Measurements from ENCODE around the gene TCERG1. TPM values are rescaled to one million over a fixed set of nuclear protein-coding genes. Genes with fewer than 3 reads are reported as not detected.

TCERG1 gene
- total RNA-seq, 1 experiment from 2014 or later = 83.5 TPM

DNA sequence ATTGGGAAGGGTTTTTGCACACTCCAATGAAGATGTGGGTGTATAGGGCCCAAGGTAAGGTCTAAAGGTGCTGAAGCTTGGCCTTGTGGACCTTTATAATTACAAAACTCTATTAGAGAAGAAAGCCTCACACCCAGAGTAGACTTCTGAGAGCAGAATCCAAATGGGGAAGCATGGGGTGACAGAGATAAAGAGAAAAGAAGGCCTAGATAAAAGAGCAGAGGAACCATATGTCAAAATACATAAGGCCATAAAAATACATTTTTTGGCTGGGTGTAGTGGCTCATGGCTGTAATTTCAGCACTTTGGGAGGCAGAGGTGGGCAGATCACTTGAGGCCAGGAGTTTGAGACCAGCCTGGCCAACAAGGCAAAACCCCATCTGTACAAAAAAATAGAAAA is 27.4 kb upstream of the TCERG1 start:
- RAD21 ChIA-PET (ENCODE audit: low non-redundant PET in 1 of 2, low total read pairs in 2 of 2, uncharacterized antibody in 2 of 2, unreplicated experiment in 2 of 2) = no interaction called here
- no peak for ATAC-seq
- no peak for TF ChIP-seq YY1 (IDR thresholded peaks at IDR 0.05; ENCODE audit: extremely low read depth, insufficient replicate concordance, low read depth, low read length)
- TF ChIP-seq SRF (IDR thresholded peaks at IDR 0.05; ENCODE audit: low read depth) = no peak
- TF ChIP-seq POLR2AphosphoS5 (IDR thresholded peaks at IDR 0.05; ENCODE audit: low read depth, low read length) = no peak
- TF ChIP-seq, protein P1, sequence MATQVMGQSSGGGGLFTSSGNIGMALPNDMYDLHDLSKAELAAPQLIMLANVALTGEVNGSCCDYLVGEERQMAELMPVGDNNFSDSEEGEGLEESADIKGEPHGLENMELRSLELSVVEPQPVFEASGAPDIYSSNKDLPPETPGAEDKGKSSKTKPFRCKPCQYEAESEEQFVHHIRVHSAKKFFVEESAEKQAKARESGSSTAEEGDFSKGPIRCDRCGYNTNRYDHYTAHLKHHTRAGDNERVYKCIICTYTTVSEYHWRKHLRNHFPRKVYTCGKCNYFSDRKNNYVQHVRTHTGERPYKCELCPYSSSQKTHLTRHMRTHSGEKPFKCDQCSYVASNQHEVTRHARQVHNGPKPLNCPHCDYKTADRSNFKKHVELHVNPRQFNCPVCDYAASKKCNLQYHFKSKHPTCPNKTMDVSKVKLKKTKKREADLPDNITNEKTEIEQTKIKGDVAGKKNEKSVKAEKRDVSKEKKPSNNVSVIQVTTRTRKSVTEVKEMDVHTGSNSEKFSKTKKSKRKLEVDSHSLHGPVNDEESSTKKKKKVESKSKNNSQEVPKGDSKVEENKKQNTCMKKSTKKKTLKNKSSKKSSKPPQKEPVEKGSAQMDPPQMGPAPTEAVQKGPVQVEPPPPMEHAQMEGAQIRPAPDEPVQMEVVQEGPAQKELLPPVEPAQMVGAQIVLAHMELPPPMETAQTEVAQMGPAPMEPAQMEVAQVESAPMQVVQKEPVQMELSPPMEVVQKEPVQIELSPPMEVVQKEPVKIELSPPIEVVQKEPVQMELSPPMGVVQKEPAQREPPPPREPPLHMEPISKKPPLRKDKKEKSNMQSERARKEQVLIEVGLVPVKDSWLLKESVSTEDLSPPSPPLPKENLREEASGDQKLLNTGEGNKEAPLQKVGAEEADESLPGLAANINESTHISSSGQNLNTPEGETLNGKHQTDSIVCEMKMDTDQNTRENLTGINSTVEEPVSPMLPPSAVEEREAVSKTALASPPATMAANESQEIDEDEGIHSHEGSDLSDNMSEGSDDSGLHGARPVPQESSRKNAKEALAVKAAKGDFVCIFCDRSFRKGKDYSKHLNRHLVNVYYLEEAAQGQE (IDR thresholded peaks at IDR 0.05; ENCODE audit: low read depth) = no peak
- TF ChIP-seq, protein P2, sequence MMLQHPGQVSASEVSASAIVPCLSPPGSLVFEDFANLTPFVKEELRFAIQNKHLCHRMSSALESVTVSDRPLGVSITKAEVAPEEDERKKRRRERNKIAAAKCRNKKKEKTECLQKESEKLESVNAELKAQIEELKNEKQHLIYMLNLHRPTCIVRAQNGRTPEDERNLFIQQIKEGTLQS (IDR thresholded peaks at IDR 0.05) = no peak
- TF ChIP-seq SP1 (IDR thresholded peaks at IDR 0.05; ENCODE audit: low read depth) = no peak
- TF ChIP-seq RAD21 (IDR thresholded peaks at IDR 0.05; ENCODE audit: low read depth) = no peak
- TF ChIP-seq EGR1 (IDR thresholded peaks at IDR 0.05; ENCODE audit: low read depth) = no peak
- no peak for TF ChIP-seq EZH2phosphoT487 (IDR thresholded peaks at IDR 0.05; ENCODE audit: borderline replicate concordance)
- no peak for TF ChIP-seq ELF1 (IDR thresholded peaks at IDR 0.05; ENCODE audit: borderline replicate concordance, low read depth)
- TF ChIP-seq, protein P3, sequence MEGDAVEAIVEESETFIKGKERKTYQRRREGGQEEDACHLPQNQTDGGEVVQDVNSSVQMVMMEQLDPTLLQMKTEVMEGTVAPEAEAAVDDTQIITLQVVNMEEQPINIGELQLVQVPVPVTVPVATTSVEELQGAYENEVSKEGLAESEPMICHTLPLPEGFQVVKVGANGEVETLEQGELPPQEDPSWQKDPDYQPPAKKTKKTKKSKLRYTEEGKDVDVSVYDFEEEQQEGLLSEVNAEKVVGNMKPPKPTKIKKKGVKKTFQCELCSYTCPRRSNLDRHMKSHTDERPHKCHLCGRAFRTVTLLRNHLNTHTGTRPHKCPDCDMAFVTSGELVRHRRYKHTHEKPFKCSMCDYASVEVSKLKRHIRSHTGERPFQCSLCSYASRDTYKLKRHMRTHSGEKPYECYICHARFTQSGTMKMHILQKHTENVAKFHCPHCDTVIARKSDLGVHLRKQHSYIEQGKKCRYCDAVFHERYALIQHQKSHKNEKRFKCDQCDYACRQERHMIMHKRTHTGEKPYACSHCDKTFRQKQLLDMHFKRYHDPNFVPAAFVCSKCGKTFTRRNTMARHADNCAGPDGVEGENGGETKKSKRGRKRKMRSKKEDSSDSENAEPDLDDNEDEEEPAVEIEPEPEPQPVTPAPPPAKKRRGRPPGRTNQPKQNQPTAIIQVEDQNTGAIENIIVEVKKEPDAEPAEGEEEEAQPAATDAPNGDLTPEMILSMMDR (IDR thresholded peaks at IDR 0.05 in 2 of 3, conservative IDR thresholded peaks at IDR 0.05 in 1 of 3; ENCODE audit: borderline replicate concordance in 1 of 3, insufficient read depth in 1 of 3, low read depth in 2 of 3, low read length in 2 of 3) = no peak
- DNase-seq (ENCODE audit: low read depth, low spot score) = no peak
- Histone ChIP-seq H3K36me3 (ENCODE audit: control insufficient read depth in 1 of 2, insufficient read depth in 2 of 2, low read length in 2 of 2) (no peaks in the 10 kb centered on the region), H3K9me2 (ENCODE audit: insufficient read depth) (no peaks in the 10 kb centered on the region), H3K4me2 (ENCODE audit: low read length) (no peak overlapping the region), H3K4me1 (ENCODE audit: control insufficient read depth in 1 of 2, insufficient read depth in 2 of 2, low read length in 2 of 2) (no peaks in the 10 kb centered on the region), H3K4me3 (replicated peaks in 1 of 2; ENCODE audit: low read depth in 1 of 2, low read length in 2 of 2) (no peak overlapping the region), H3K79me2 (ENCODE audit: insufficient read depth, low read length) (no peaks in the 10 kb centered on the region), H3K27ac (ENCODE audit: low read depth, low read length) (no peak overlapping the region), H3K9me3 (ENCODE audit: control insufficient read depth in 1 of 2, insufficient read depth in 1 of 2, low read depth in 1 of 2, low read length in 2 of 2) (no peaks in the 10 kb centered on the region), H3K9ac (ENCODE audit: low read length) (no peak overlapping the region), H2AFZ (ENCODE audit: low read depth, low read length, poor library complexity, severe bottlenecking) (no peak overlapping the region), H3K27me3 (ENCODE audit: insufficient read depth, low read length) (no peaks in the 10 kb centered on the region), H4K20me1 (ENCODE audit: insufficient read depth) (no peaks in the 10 kb centered on the region)
- intact Hi-C loops (cut with micrococcal nuclease) = loop anchor here (10.0 kb wide), 1 partner anchor 365 kb away; no protein-coding TSS in a partner anchor
- CTCF ChIA-PET = no interaction called here
- POLR2A ChIA-PET = no interaction called here
- no TSS peak for BruUV-seq (replicated peaks)

Data from HCT116 (cell line).